Erythroblast (primary cell): ENCODE results near the gene OPCML.

ENCODE experiments used
- GATA1 ChIP-seq: IDR thresholded peaks from 2 replicates; pipeline ENCODE4 v1.6.1; 2011; ENCODE audit warnings: low read depth, mild to moderate bottlenecking, control low read depth, low read length, moderate library complexity
- POLR2A ChIP-seq: IDR thresholded peaks from 2 replicates; pipeline ENCODE4 v1.6.1; 2011; ENCODE audit warnings: mild to moderate bottlenecking, low read length

DNA sequence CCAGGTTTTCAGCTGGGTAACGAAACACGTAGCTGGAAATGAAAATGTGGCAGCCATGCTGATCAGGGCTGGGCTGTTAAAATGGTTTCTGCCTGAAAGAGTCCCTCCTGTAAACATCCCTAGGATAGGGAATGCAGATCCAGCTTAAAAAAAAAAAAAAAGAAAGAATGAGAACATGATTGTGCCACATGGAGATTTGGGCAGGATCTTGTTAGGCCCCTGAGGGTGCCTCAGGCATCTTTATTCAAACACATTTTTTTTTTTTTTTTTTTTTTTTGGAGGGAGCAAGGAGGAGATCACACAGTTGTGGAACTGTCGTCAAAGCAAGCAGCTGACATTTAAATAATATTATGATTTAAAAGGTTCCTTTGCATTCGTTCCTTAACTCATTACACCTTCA is 900.3 kb downstream of the OPCML start:
- no peak for TF ChIP-seq POLR2A
- TF ChIP-seq GATA1, result no peak
